Hepatocyte (in vitro differentiated cells): ENCODE measurements around the gene ZNF638.

Experiments
- EZH2 ChIP-seq: fragments of 200-600 bp; sonication (generic); IDR thresholded peaks from 2 replicates; pipeline ENCODE4 v1.6.1; 2016; ENCODE audit warnings: antibody characterized with exemption, mild to moderate bottlenecking, borderline replicate concordance
- EZH2phosphoT487 ChIP-seq: fragments of 200-600 bp; sonication (generic); IDR thresholded peaks from one replicate; pipeline ENCODE4 v1.6.1; 2018; ENCODE audit warnings: antibody characterized with exemption, mild to moderate bottlenecking, low read depth, moderate library complexity; ENCODE audit not compliant: unreplicated experiment, severe bottlenecking
- TF ChIP-seq, protein P1 (sequence below): fragments of 200-600 bp; sonication (generic); IDR thresholded peaks from 2 replicates; pipeline ENCODE4 v1.5.1; 2016; ENCODE audit warnings: antibody characterized with exemption, mild to moderate bottlenecking; ENCODE audit not compliant: poor library complexity

DNA sequence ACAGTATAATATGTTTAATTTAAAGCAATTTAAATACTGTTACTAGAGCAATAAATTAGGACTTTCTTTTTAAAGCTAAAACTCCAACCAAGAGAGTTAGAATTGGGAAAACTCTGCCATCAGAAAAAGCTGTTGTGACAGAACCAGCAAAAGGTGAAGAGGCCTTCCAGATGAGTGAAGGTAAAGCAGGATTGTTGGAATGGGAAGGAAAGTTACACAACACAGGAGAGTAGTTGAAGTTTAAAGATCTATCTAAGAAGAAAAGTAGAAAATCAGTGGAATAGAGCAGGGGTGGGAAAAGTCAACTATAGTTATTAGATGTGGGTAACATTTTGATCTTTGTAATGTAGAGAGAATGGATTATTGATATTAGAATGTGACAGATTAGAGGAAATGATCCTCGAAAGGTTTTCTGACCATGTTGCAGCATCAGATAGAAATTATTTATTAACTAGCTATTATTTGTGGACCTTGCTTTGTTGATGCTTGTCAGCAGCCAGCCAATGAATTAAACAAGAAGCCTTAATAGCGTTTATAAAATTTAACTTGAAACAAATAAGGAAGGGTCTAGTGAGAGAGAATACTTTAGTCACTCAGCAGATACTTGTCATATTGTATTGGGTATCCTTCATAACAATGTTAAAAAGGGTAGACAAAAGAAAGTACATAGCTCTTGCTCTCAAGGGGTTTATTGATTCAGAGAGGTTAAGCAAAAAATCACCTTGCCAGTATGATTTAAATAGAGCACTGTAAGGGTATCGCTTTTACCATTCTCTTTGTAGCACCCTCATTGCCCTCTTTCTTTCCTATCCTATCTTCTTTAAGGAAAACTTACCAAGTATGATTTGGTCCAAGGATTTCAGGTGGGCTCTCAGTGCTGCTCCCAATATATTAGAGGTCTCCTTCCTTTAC, 97.1 kb downstream of the ZNF638 start:
- TF ChIP-seq EZH2phosphoT487 (no peak), EZH2 (no peak)
- TF ChIP-seq, protein P1, sequence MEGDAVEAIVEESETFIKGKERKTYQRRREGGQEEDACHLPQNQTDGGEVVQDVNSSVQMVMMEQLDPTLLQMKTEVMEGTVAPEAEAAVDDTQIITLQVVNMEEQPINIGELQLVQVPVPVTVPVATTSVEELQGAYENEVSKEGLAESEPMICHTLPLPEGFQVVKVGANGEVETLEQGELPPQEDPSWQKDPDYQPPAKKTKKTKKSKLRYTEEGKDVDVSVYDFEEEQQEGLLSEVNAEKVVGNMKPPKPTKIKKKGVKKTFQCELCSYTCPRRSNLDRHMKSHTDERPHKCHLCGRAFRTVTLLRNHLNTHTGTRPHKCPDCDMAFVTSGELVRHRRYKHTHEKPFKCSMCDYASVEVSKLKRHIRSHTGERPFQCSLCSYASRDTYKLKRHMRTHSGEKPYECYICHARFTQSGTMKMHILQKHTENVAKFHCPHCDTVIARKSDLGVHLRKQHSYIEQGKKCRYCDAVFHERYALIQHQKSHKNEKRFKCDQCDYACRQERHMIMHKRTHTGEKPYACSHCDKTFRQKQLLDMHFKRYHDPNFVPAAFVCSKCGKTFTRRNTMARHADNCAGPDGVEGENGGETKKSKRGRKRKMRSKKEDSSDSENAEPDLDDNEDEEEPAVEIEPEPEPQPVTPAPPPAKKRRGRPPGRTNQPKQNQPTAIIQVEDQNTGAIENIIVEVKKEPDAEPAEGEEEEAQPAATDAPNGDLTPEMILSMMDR = no peak
